Gastroesophageal sphincter (tissue), 3 donors: ENCODE results near the gene TEX12.
"Not testable (repeated sequence)": the region's sequence is repeated elsewhere in the genome, so short reads cannot be mapped to it uniquely, and the experiment has no call there.

Experiments used
- CTCF ChIP-seq, 4 experiments: fragments of 200-600 bp in 2 of 4; fragments of 450-650 bp in 2 of 4; sonication (generic) in 1 of 4; IDR thresholded peaks; one replicate each; pipeline ENCODE4 v1.5.1; 2017 to 2019; ENCODE audit warnings: antibody characterized with exemption in 4 of 4, mild to moderate bottlenecking in 2 of 4, moderate library complexity in 2 of 4
- EP300 ChIP-seq: sonication (generic); formaldehyde crosslinking; IDR thresholded peaks from one replicate; pipeline ENCODE4 v1.6.1; 2017; ENCODE audit warnings: antibody characterized with exemption, mild to moderate bottlenecking
- POLR2A ChIP-seq, 2 donors: fragments of 450-650 bp; IDR thresholded peaks; one replicate each; pipeline ENCODE4 v1.6.1; 2017; ENCODE audit warnings: antibody characterized with exemption in 2 of 2, mild to moderate bottlenecking in 2 of 2, moderate library complexity in 1 of 2
- POLR2AphosphoS5 ChIP-seq: sonication (generic); formaldehyde crosslinking; IDR thresholded peaks from one replicate; pipeline ENCODE4 v1.6.1; 2017; ENCODE audit warnings: antibody characterized with exemption

GRCh38 chr11:112162200-112162599, 5.0 kb upstream of the TEX12 start:
- TF ChIP-seq POLR2A (IDR thresholded peaks at IDR 0.05); CTCF (IDR thresholded peaks at IDR 0.05); POLR2AphosphoS5; EP300: not testable (repeated sequence)
